BJ (cell line): ENCODE results near the gene NOX1. TPM values are rescaled to one million over a fixed set of nuclear protein-coding genes. Genes with fewer than 3 reads are reported as not detected.

Source experiments
- CTCF ChIA-PET: fragments of 350-600 bp; formaldehyde crosslinking; extraction: SDS; loops from one replicate; lab custom pipeline; 2021; ENCODE audit warnings: antibody characterized with exemption, inconsistent platforms; lab: Yijun Ruan, JAX
- POLR2A ChIA-PET: fragments of 300-600 bp; sonication (Branson Sonifier 250); formaldehyde crosslinking; extraction: SDS; loops from one replicate; lab custom pipeline; 2021; ENCODE audit warnings: antibody characterized with exemption; lab: Charles Lee
- DNase-seq: peaks from one replicate; pipeline ENCODE4 v3.0.0-alpha.2; 2011; ENCODE audit warnings: low read depth
- H3K27me3 ChIP-seq: 2 replicates; pipeline ENCODE4 v1.6.0; 2011; ENCODE audit warnings: low read length; ENCODE audit not compliant: control insufficient read depth, insufficient read depth
- H3K36me3 ChIP-seq: 2 replicates; pipeline ENCODE4 v1.5.1; 2011; ENCODE audit warnings: low read length; ENCODE audit not compliant: control insufficient read depth, insufficient read depth
- H3K4me3 ChIP-seq: 2 replicates; pipeline ENCODE4 v1.5.1; 2011; ENCODE audit warnings: low read depth, mild to moderate bottlenecking, control low read depth, low read length
- CTCF ChIP-seq: IDR thresholded peaks from 2 replicates; pipeline ENCODE4 v1.5.1; 2011; ENCODE audit warnings: low read depth, mild to moderate bottlenecking, control low read depth, inconsistent platforms, low read length, moderate library complexity; ENCODE audit not compliant: insufficient read depth
- polyA minus RNA-seq: library from RNA; depleted of rRNA, polyadenylated mRNA; stranded (reverse); fragments of >200 nt; gene quantifications from 2 replicates; pipeline ENCODE4 v1.2.3, GENCODE V29; 2011; rRNA and poly(A)+ RNA removed
- polyA plus RNA-seq: library from polyadenylated mRNA; depleted of rRNA; stranded (reverse); fragments of >200 nt; gene quantifications from 2 replicates; pipeline ENCODE4 v1.2.3, GENCODE V29; 2011; rRNA removed

Gene NOX1
- polyA plus RNA-seq (not detected in 2 replicates), polyA minus RNA-seq (not detected in 2 replicates)

DNA sequence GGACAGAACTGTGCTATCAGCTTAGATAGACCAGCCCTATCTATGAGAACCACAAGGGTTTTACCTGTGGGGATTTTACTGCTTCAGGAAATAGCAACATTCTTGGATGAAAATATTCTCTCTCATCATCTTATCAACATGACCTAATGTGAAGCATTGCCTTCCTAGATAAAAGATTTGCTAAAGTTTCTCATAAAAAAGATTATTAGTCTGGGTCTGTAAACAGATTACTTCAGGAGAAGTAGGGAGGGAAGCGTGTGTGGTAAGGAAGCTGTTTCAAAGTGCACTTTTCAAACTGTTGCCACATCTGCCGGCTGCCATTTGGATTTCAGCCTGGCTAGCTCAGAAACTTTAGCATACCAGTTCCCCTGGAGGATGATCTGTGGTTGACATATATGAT lies at the start of gene NOX1:
Gene NOX1 (minus strand): TSS at position 35 of the 400 bp plus-strand sequence. CDS start 220 bp downstream, outside the sequence.
- ChIA-PET POLR2A (no interaction called here), CTCF (no interaction called here)
- no peaks in the 10 kb centered on the region for H3K36me3 ChIP-seq
- no peaks in the 10 kb centered on the region for H3K27me3 ChIP-seq
- TF ChIP-seq CTCF: no peak
- DNase-seq: no peak
- H3K4me3 ChIP-seq: no peak within 1 kb of the TSS

DNA sequence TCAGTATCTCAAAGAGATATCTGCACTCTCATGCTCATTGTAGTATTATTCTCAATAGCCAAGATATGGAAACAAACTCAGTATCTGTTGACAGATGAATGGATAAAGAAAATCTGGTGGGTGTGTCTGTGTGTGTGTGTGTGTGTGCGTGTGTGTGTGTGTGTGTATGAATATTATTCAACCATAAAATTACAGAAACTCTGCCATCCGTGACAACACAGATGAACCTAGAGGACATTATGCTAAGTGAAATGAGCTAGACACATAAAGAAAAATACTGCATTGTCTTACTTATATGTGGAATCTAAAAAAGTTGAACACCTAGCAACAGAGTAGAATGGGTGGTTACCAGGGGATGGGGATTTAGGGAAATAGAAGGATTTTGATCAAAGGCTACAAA lies 41.4 kb upstream of the NOX1 start:
- POLR2A ChIA-PET: no interaction called here
- DNase-seq: no peak
- CTCF ChIA-PET: no interaction called here
- Histone ChIP-seq H3K36me3 (no peaks in the 10 kb centered on the region), H3K4me3 (no peak overlapping the region), H3K27me3 (no peaks in the 10 kb centered on the region)
- no peak for TF ChIP-seq CTCF

DNA sequence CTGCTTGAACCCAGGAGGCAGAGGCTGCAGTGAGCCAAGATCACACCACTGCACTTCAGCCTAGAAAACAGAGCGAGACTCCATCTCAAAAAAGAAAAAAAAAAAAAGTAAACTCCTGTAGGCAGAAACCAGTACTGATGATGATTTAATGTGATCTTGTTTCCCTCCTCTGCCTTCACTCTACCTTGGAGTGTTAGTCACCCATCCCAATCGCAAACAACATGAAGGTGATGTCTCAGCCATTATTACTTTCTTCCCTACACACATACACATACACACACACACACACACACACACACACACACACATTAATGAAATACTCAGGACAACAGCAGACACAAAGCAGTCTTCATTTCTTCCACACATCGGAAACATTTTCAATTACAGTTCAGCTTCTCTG lies 39.0 kb upstream of the NOX1 start:
- TF ChIP-seq CTCF: no peak
- H3K36me3 ChIP-seq: no peaks in the 10 kb centered on the region
- CTCF ChIA-PET: no interaction called here
- no peaks in the 10 kb centered on the region for H3K27me3 ChIP-seq
- no peak for DNase-seq
- no peak overlapping the region for H3K4me3 ChIP-seq
- POLR2A ChIA-PET: no interaction called here

GRCh38 chrX:100911731-100912130 lies 37.6 kb upstream of the NOX1 start:
- H3K27me3 ChIP-seq: no peaks in the 10 kb centered on the region
- H3K36me3 ChIP-seq: no peaks in the 10 kb centered on the region
- DNase-seq: no peak
- H3K4me3 ChIP-seq: no peak overlapping the region
- ChIA-PET POLR2A (no interaction called here), CTCF (no interaction called here)
- no peak for TF ChIP-seq CTCF

DNA sequence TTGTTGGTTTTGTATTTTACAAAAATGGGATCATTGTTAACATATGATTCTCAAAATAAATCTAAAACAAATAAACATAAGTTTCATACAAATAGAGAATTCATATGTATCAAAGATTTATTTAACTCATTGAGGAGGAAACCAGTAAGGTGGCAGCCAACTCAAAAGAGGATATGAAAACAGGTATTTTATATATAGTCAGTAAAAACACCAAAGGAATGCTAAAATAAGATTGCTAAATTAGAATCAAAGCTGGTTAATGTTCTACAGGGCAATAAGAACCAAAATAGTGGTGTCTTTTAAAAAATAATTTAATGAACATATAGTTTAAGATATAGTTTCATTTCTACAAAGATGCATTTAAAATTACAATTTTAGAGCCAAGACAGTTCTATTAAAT lies 31.5 kb upstream of the NOX1 start:
- DNase-seq: no peak
- CTCF ChIA-PET: interaction anchor here (0.7 kb wide), 1 partner anchor 18 kb away, joined by 3 read pairs; no protein-coding TSS in a partner anchor
- Histone ChIP-seq H3K36me3 (no peaks in the 10 kb centered on the region), H3K4me3 (no peak overlapping the region), H3K27me3 (no peaks in the 10 kb centered on the region)
- TF ChIP-seq CTCF: no peak
- POLR2A ChIA-PET: no interaction called here
